ENCODE results near the gene CFAP107.

GRCh38 chr1:12757836-12758235 lies 11.8 kb downstream of the CFAP107 start:
- TF ChIP-seq, protein P1, sequence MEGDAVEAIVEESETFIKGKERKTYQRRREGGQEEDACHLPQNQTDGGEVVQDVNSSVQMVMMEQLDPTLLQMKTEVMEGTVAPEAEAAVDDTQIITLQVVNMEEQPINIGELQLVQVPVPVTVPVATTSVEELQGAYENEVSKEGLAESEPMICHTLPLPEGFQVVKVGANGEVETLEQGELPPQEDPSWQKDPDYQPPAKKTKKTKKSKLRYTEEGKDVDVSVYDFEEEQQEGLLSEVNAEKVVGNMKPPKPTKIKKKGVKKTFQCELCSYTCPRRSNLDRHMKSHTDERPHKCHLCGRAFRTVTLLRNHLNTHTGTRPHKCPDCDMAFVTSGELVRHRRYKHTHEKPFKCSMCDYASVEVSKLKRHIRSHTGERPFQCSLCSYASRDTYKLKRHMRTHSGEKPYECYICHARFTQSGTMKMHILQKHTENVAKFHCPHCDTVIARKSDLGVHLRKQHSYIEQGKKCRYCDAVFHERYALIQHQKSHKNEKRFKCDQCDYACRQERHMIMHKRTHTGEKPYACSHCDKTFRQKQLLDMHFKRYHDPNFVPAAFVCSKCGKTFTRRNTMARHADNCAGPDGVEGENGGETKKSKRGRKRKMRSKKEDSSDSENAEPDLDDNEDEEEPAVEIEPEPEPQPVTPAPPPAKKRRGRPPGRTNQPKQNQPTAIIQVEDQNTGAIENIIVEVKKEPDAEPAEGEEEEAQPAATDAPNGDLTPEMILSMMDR (IDR thresholded peaks at IDR 0.05) = no peak
- no peak for TF ChIP-seq POLR2A (IDR thresholded peaks at IDR 0.05)
- TF ChIP-seq POLR2AphosphoS5 (IDR thresholded peaks at IDR 0.05) = no peak
